ENCODE data around the gene CAMK2N2. TPM values are rescaled to one million over a fixed set of nuclear protein-coding genes. Genes with fewer than 3 reads are reported as not detected.

The CAMK2N2 gene
- total RNA-seq, 1 donor from 2014 or later = not detected

DNA sequence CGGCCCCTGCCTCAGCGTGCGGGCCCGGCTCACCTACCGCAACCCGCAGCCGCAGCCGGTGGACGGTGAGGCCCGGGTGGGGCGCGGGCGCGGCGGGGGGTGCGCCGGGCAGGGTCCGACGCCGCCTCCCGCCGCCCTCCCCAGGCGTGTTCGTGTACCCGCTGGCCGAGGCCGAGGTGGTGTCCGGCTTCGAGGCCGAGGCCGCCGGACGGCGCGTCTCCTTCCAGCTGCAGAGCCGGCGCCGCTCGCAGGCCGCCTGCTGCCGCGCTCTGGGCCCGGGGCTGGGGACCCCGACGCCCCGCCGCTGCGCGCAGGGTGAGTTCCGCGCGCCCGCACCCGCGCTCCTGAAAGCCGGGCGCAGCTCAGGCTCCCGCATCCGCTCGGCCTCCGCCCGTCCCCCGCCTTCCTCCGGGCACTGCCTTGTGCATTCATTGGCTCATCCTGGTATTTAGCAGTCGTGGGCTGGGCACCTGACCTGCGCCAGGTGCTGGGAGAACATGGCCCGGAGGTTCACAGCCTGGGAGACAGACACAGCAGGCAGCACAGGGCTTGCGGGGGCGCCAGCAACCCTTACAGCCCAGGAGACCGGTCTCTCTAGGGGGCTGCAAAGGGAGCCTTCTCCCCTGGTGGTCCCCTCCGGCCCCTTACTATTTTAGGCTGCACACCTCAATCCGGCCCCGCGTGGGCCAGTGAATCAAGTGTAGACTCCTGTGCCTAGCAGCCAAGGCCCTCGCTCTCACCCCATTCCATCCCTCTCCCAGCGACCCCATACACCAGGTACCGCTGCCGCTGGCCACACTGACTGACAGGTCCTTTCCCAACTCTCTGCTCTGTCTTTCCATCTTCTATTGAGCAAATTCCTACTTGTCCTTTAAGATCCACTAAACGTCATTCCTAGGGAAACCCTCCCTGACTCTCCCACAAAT is 30.5 kb downstream of the CAMK2N2 start:
- ATAC-seq (peak; percentile 14 to 18), DNase-seq (no peak)
- Histone ChIP-seq H3K4me1 (peaks cover 18% of the 10 kb centered on the region), H3K27me3 (ENCODE audit: low read depth) (peaks cover 57% of the 10 kb centered on the region), H3K9me3 (no peaks in the 10 kb centered on the region), H3K27ac (no peak overlapping the region), H3K36me3 (no peaks in the 10 kb centered on the region), H3K4me3 (peak overlapping the region; percentile 61)
- intact Hi-C loops (cut with DNase I) = no loop called here
- no peak for TF ChIP-seq CTCF (IDR thresholded peaks at IDR 0.05)

GRCh38 chr3:184230081-184230602 is 31.2 kb downstream of the CAMK2N2 start:
- peaks cover 61% of the 10 kb centered on the region for H3K27me3 ChIP-seq (ENCODE audit: low read depth)
- no peaks in the 10 kb centered on the region for H3K36me3 ChIP-seq
- TF ChIP-seq CTCF (IDR thresholded peaks at IDR 0.05) = no peak
- ATAC-seq (peak; percentile 4 to 16), DNase-seq (no peak)
- H3K4me1 ChIP-seq = peaks cover 18% of the 10 kb centered on the region
- no peaks in the 10 kb centered on the region for H3K9me3 ChIP-seq
- peak overlapping the region; percentile 61 for H3K4me3 ChIP-seq
- intact Hi-C loops (cut with DNase I) = no loop called here
- no peak overlapping the region for H3K27ac ChIP-seq

DNA sequence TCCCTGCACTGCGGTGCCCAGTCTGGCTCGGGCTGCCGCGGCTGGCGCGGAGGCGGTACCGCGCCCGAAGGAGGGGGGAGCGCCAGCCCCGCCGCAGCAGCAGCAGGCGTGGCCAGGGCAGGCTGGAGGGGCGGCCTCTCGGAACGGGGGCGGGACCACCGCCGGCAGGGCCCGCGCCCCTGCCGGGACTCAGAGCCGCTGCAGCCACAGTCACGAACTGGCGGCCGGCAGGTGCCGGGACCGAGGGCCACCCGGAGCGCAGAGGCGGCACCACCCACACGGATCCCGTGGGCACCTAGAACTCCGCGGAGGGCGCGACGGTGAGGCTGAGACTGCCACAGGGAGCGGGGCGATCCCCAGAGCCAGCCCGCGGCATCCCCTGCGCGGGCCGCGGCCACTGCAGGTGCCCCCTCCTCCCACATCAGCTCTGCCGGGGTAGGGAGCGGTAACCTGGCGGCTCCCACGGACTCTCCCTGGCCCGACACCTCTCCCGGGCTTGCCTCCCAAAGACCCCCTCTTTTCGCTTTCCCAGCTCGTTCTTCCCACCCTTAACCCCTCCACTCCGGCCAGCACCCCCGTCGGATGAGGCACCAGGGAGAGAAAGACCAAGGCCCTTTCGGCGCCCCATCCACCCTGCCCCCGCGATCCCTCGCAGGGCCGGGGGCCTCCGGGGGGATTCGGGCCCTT is 31.8 kb downstream of the CAMK2N2 start, which contains the start of gene VWA5B2:
VWA5B2 (plus strand) TSS at position 192 of the 687 bp plus-strand sequence. CDS start 944 bp downstream, outside the sequence.
- Histone ChIP-seq H3K9me3 (no peaks in the 10 kb centered on the region), H3K36me3 (no peaks in the 10 kb centered on the region), H3K4me3 (peak within 1 kb of the TSS; percentile 61), H3K4me1 (peaks cover 18% of the 10 kb centered on the region), H3K27ac (no peak within 1 kb of the TSS), H3K27me3 (ENCODE audit: low read depth) (peaks cover 61% of the 10 kb centered on the region)
- TF ChIP-seq CTCF (IDR thresholded peaks at IDR 0.05) = peak; percentile 24
- DNase-seq (peak; percentile 66), ATAC-seq (peak; percentile 89 to 91)
- intact Hi-C loops (cut with DNase I) = no loop called here

GRCh38 chr3:184228376-184229137 is 32.8 kb downstream of the CAMK2N2 start:
- no peaks in the 10 kb centered on the region for H3K9me3 ChIP-seq
- H3K4me1 ChIP-seq = peaks cover 18% of the 10 kb centered on the region
- no peak for TF ChIP-seq CTCF (IDR thresholded peaks at IDR 0.05)
- ATAC-seq (no peak), DNase-seq (no peak)
- peaks cover 60% of the 10 kb centered on the region for H3K27me3 ChIP-seq (ENCODE audit: low read depth)
- H3K4me3 ChIP-seq = peak overlapping the region; percentile 61
- intact Hi-C loops (cut with DNase I) = no loop called here
- H3K27ac ChIP-seq = no peak overlapping the region
- no peaks in the 10 kb centered on the region for H3K36me3 ChIP-seq

GRCh38 chr3:184227481-184227935 is 33.8 kb downstream of the CAMK2N2 start:
- peak; percentile 81 for TF ChIP-seq CTCF (IDR thresholded peaks at IDR 0.05)
- no peaks in the 10 kb centered on the region for H3K9me3 ChIP-seq
- intact Hi-C loops (cut with DNase I) = no loop called here
- H3K27ac ChIP-seq = no peak overlapping the region
- DNase-seq = no peak
- peaks cover 50% of the 10 kb centered on the region for H3K27me3 ChIP-seq (ENCODE audit: low read depth)
- peaks cover 18% of the 10 kb centered on the region for H3K4me1 ChIP-seq
- H3K4me3 ChIP-seq = no peak overlapping the region
- ATAC-seq = peak; percentile 34 to 56
- no peaks in the 10 kb centered on the region for H3K36me3 ChIP-seq

All from lower lobe of right lung (tissue), 2 donors.